GM19240 (cell line): ENCODE measurements around the gene LRRC15.

Source experiments
- DNase-seq: peaks from one replicate; pipeline ENCODE4 v3.0.0; 2011; ENCODE audit warnings: low spot score; ENCODE audit not compliant: insufficient read length

The LRRC15 gene

DNA sequence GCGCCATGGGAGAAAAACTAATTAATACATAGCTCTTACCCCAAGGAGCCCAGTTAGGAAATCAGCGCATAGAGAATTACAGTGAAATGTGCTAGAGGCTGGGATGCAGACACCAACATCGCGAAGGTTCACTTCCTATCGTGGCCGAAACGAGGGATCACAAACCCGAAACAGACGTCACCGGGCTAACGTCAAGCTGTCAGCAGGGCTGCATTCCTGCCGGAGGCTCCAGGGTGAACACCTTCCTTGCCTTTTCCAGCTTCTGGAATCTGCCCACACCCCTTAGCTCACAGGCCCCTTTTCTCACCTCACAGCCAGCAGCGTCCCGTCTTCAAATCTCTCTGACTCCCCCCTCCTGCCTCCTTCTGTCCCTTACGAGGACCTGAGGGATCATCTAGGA lies 16.5 kb upstream of the LRRC15 start:
- DNase-seq, result no peak

DNA sequence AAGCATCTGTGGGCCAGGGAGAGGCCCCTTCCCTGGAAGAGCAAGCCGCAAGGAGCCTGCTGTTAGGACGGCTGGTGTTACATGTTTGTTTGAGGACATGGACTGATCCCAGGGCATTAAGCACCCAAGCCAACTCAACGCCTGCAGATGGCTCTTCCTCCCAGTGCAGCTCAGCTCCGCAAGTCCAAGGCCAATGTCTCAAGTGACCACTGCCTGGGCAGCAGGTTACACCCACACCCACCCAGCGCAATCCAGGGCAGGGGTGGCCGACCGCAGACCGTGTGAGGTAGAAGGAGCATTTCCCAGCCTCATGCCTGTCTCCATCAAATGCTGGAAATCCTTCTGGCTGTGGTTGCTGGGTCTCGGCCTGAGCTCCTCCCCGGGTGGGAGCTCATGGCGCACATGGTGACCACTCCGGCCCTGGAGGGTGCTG lies 15.0 kb upstream of the LRRC15 start:
- no peak for DNase-seq

DNA sequence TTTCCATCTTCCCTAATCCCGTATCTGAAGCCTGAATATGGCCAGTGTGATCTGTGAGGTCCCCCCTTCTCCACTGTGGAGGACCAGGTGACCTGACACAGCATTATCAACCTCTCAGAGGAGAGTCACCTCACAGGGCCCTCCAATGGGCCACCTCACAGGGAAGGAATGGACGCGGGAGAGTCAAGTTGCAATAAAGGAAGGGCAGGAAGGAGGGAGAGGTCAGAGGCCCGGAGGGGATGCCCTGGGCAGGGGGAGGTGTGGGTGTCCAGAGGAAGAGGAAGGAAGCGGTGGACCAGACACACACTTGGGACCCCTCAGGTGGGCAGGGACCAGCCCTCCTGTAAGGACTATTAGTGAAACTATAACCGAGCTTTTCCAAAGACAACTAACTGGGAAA lies 14.6 kb upstream of the LRRC15 start:
- DNase-seq, result no peak

DNA sequence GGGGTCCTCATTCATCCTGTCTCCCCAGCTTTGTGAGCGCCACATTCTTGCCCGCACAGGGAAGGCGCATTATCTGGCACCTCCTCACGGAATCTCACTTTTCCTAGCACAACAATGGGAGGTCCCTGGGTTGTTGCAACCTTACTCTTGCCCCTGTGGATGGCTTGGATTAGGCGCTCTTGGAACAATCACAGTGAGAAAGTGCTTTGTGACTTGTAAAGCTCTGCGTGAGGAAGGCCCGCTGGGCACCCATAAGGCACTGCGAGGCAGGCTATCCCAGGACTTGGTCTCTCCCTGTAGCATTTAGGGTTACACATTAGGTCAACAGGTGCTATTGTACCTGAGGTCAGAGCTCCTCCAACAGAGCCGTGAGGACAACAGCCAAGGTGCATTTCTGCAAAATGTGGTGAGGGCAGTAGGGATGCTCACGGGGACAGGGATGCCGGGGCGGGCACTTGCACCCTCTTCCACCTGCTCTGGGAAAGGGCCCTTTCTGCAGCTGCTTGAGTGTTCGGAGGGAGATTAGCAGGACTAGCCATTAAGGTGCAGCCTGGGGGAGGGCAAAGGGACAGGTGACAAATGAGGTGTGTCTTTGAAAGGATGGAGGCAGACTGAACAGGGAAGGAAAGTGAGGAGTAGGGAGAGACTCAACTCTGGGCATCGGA lies 13.9 kb upstream of the LRRC15 start:
- DNase-seq, result no peak

DNA sequence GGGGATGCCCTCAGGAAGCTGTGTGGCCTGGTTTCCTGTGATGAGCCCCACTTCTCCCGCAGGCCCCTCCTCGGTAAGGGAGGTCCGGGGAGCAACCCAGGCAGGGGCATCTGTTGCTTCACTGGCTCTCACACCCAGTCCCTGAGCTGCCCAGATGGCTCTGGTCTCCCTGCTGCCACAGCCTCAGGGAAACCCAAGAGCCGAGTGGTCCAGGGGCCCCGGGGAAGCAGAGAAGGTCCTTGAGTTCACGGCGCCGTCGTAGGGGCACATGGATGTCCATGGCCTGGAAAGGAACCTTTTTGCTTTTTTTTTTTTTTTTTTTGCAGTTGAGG lies 13.3 kb upstream of the LRRC15 start:
- DNase-seq, result no peak

DNA sequence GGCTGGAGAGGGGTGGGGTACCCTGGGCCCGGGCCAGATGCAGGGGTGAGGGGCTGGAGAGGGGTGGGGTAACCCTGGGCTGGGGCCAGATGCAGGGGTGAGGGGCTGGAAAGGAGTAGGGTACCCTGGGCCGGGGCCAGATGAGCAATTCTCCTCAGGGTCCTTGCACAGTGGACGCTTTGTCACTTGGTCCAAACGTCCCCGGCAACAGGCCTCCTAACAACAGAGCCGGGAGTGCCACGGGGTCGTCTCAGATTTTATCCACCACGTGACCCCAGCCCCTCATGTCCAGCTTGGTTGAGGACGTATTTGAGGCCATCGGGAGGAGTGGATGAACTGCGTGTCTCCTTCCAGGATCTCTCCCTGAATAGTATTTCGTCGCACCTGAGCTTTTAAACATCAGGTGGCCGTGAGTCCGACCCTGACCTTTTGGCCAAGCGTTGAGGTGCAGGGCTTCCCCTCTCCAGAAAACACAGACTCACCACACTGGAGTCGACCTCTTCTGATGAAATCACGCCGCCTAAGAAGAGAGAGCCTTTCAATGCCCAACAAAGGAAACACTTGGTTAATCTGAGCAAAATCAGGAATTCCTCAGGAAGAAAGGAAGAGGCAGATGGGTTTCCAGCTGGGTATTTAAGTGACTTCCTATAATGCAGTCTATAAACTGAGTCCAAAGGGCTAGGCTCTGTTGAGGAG lies 12.8 kb upstream of the LRRC15 start:
- DNase-seq, result no peak

DNA sequence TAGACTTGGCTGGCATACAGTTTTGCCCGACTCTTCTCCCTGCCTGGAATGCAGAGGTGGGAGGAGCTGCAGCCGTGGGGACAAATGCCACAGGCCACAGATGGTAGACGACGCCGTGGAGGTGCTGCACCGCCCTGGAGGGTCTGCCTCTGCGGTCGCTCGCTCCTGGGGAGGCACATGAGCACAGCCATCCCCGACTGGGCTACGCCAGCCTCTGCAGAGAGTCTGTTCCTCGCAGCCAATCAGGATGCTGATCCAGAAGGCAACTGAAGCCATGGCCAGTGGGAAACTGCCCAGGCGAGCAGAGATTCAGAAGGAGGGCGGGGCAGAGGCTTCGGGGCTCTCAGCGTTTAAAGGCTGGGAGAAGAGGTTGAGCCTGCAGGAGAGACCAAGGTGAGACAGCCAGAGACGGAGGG lies 11.9 kb upstream of the LRRC15 start:
- no peak for DNase-seq

DNA sequence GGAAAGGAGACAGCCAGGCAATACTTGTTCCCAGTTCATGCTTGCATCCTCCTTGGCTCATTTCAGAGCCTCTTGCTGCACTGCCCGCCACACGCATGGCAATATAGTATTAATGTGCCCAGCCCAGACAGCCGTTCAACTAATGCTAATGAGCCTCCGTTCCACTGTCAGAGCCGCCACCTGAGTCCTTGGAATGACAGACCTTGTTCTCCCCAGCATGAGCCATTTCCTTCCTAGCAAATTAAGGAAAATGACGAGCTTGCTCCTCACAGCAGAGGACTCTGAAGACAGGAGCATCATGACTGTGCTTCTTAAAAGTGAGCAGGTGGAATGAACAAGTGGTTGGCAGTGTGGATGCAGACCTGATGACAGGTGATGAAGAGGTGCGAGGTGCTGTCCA lies 10.8 kb upstream of the LRRC15 start:
- DNase-seq, result no peak

DNA sequence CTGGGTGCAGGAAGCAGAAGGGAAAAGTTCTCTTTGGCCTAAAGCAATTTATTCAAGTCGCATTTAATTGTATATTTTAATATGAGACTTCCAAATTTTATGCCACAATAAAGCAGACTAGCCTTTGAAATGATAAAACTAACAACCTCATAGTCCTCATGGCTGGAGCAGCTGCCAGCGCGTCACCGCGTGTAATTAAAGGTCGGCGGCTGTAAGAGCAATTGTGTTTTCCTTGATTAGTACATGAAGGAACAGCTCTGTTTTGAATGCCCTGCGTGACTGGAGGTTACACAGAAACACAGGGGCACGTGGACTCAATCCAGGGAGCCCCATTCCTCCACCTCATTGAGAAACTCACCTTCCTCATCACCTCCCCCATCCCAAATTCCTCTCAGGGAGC lies 10.1 kb upstream of the LRRC15 start:
- DNase-seq, result no peak

DNA sequence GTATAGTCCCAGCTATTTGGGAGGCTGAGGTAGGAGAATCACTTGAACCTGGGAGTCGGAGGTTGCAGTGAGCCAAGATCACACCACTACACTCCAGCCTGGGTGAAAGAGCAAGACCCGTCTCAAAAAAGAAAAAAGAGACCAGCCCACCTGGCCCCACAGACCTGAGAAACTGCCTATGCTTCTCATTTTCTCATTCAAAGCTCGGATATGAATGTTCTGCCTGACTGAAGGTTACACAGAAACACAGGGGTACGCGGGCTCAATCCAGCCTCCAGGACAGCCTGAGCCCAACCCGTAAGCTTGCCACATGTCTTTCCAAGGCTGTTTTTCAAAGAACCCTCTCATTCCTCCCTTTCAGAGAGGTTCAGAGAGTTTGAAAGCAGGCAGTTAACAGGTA lies 9.7 kb upstream of the LRRC15 start:
- no peak for DNase-seq

DNA sequence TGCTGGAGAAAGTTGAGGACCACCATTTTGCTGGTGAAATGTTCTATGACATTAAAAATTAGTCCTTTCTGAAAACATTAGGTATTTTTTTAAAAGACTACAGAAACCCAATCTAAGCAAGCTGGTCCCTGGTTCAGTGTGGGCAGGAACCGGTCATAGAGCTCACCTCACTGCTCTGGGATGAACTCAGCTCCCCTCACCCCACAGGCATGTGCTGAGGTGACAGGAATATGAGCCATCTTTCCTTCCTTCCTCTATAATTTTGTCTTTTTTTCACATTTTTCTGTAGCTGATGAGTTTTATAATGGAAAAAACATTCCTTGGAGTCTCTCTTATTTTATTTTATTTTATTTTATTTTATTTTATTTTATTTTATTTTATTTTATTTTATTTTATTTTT lies 8.2 kb upstream of the LRRC15 start:
- DNase-seq, result no peak

DNA sequence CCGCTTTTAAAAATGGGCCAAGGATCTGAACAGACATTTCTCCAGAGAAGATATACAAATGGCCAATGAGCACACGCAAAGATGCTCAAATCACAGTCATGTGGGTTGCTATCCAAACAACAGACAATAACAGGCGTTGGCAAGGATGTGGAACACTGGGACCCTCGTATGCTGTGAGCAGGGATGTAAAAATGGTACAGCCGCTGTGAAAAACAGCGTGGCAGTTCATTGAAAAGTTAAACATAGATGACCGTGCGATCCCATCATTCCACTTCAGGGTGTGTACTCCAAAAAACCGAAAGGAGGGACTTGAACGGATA lies 6.7 kb upstream of the LRRC15 start:
- no peak for DNase-seq

DNA sequence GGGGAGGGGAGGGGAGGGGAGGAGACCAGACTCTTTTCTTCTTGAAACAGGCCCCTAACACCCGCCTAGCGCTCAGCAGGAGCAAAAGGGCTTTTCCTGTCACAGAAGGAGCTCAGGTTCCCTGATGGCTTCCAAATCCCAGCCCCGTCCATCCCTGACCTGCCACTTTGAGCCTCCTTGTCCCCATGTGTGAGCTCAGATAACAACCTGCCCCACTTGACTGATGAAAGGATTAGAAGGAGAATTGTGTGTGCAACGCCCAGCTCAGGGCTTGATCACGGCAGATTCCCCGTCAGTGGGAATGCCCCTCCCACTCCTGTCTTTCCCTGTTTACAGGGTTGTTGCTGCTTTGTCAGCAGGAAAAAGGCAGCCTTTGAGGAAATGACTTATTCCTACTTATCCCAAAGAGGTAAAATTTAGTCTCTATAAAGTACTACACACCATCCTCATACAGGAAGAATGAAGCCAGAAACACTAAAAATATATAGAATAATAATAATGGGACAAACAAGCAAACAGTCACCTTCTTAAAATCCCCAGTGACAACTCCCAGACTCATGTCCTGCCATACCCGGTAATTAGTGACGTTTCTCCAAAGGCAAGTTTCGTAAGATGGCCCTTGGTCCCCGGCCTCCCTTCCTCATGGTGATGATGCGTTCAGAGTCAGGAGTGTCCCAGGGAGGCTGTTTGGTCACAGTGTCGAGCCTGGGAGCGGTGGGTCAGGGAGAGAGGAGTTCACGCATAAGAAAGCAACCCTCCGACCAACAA lies 6.1 kb upstream of the LRRC15 start:
- no peak for DNase-seq

DNA sequence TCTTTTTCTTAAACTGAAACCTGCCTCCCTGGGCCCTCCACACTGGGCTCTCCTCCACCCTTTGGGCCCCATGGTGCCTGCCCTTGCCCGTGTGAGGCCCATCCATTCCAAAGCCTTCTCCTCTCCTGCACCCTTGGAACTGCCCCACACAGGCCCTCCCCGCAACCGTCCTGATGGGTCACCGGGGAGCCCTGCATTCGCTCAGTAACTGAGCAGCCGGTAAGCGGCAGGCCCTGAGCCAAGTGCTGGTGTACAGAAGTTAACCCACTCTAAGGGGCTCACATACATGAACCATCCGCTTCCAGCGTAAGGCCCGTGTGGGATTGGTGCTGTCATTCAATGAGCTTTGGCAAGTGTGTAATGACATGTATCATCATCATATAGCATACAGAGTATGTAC lies 5.4 kb upstream of the LRRC15 start:
- DNase-seq, result no peak

DNA sequence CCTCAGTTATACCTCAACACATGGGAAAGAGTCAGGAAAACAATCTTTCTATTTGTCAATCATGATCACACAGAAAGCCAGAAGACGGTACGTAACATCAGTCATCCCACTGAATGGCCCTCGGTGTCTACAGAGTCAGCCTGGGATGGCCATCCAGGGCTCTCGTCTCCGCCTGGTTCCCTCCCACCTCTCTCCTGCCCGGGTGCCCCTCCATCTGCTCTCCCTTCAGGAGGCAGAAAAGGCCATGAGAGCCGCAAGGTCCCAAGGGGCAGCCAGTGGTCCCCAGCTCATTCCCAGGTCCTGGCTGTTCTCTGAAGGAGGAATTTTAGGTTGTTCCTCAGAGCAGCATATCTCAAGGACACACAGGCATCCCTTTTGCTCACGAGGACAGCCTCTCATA lies 4.4 kb upstream of the LRRC15 start:
- DNase-seq, result no peak

DNA sequence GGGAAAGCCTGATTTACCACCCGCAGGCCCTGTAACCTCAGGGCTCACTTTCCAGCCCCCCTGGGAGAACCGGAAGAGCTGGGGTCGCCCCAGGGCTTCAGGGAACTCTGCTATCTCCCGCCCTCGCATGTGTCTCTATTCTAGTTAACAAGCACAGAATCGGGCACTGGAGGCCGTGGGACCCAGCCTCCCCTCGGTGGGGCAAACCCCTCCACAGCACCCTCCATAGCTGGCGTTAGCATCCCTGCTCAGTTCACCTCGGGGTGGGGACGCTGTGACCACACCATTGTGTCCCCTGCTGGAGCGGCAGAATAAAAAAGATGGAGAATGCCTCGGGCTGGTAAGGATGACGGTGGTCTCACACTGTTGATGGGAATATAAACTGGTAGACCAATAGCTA lies 3.5 kb upstream of the LRRC15 start:
- no peak for DNase-seq

DNA sequence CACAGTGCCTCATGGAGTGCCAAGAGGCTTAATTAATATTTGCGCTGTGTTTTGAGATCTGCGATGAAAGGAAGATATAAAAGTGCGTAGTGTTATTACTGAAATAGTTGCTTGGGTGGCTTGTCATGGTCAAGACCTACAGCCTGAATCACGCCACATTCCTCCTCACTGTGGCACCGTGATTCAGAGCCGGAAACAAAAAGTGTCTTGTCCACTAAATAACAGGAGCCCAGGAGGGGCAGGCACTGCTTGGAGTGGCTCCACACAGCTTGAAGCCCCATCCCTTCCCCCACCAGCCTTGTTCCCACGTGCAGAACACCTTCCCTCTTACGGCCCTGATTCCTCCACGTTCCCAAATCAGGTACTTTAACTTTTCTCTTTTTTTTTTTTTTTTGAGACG lies 1.2 kb upstream of the LRRC15 start:
- no peak for DNase-seq

DNA sequence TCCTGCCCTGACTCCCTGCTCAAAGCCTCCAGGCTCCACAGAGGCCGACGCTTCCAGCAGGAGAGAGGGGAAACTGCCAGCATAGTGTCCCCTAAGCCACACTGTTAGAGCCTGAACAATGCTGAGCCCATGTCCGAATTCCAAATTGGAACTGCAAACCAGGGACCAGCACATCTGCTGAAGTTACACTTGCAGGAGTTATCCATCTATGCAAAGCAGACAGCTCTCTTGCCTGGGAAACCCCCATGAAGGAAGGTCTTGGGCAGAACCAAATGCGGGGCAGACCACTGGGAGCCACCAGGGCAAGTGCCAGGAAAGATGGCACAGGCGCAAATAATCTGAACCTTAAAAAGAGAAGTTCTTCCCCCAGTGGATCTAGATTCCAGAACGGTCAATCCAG lies 625 bp downstream of the LRRC15 start:
- DNase-seq, result no peak

DNA sequence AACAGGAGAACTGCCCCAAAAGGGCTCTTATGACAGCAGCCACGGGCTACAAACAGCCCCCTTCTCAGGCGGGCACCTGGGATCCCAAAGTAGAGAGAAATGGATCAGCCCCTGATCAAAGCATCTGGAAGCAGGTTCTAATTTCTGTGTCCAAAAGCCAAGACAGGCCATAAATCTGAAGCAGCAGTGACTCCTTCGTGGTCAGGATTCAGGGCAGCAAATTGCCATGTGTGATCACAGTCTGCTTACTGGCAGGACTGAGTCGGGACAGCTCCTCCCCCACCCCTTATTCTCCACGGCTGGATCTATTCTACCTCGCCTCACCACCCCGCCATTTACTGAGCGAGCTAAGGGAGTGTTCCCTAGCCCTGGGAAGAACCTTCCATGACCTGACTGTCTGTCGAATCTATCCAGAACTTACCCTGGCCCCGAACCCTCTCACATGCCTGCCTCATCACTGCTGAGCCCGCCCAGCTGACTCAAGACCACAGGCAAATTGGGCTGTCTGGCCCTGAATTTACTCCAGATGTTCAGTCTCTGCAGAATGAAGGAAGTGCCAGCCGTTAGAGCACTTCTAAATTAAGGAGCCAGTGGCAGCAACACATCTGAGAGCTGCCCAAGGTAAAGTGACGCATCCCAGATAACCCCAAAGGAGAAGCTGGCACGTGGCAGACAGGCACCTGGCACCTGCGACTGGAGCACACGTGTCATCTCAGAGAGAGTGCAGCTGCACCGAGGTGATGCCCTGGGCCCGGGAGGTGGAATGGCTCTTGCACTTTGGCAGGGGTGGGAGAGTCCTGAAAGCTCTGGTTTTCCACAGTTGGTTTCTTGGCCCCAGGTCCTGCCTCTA lies 1.3 kb downstream of the LRRC15 start:
- no peak for DNase-seq

DNA sequence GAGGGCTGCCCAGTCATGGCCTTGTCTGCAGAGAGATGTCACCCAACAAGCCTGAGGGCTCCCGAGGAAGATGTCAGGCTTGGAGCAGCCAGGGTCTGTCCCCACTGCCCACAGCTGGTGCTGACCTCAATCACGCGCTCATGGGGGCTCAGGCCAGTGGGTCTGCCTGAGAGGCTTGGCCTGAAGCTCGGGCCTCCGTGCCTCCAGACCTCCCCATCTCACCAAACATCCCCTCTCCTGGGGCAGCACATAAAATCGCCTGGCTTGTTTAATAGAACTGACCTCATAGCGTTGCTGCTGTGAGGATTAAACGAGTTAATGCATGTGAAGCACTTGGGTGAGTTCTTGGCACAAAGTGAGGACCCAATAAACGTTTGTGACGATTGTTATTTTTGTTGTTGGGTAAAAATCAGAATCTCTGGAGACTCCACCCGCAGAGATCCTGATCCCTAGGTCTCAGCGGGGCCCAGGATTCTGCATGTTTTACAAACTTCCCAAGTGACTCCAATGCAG lies 3.5 kb downstream of the LRRC15 start:
- DNase-seq, result no peak

DNA sequence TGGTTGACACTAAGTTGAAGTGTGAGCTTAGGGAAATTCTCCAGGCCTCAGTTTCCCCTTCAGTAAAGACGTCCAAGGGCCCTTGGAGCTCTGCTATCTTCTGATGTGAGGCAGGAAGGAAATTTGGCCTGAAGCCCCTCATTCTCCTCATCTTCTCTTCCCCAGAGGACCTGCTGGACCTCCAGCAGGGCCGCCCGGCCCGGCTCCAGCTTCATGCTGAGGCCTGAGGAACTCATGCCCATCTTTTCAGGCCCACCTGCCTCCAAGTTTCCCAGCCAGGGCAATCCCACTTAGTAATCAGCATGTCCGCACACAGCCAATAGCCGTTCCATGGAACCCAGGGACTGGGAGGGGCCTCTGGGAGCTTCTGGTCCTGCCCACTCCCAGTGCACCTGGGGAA lies 4.0 kb downstream of the LRRC15 start:
- no peak for DNase-seq
